CD4-positive, alpha-beta memory T cell (primary cell): ENCODE results near the gene FAM169A. TPM values are rescaled to one million over a fixed set of nuclear protein-coding genes. Genes with fewer than 3 reads are reported as not detected.
"Not testable (repeated sequence)": the region's sequence is repeated elsewhere in the genome, so short reads cannot be mapped to it uniquely, and the experiment has no call there.

Source experiments
- CTCF ChIA-PET: fragments of 350-600 bp; sonication (Branson Sonifier 250); formaldehyde crosslinking; loops from one replicate; lab custom pipeline; 2021; ENCODE audit warnings: inconsistent platforms; ENCODE audit not compliant: partially characterized antibody; lab: Charles Lee
- POLR2A ChIA-PET: fragments of 350-600 bp; sonication (Branson Sonifier 250); formaldehyde crosslinking; loops from one replicate; lab custom pipeline; 2021; ENCODE audit not compliant: partially characterized antibody; lab: Charles Lee
- DNase-seq, 5 donors: peaks; one replicate each; pipeline versions ENCODE4 v3.0.0 to v3.0.0-alpha.2; 2020 to 2022; ENCODE audit warnings: mixed read lengths in 1 of 5
- H3K27ac ChIP-seq: one replicate; pipeline ENCODE4 v1.7.0; 2013; ENCODE audit warnings: low read depth, low read length
- H3K27me3 ChIP-seq: 2 replicates; pipeline ENCODE4 v1.7.0; 2013; ENCODE audit warnings: mild to moderate bottlenecking, low read length, moderate library complexity; ENCODE audit not compliant: insufficient read depth
- H3K36me3 ChIP-seq: 2 replicates; pipeline ENCODE4 v1.7.0; 2013; ENCODE audit warnings: mild to moderate bottlenecking, low read length, moderate library complexity; ENCODE audit not compliant: insufficient read depth
- H3K4me1 ChIP-seq: 2 replicates; pipeline ENCODE4 v1.7.0; 2013; ENCODE audit warnings: mild to moderate bottlenecking, low read length, moderate library complexity; ENCODE audit not compliant: insufficient read depth
- H3K4me3 ChIP-seq, 2 donors: one replicate each; pipeline ENCODE4 v1.7.0; 2013; ENCODE audit warnings: low read length in 2 of 2, mild to moderate bottlenecking in 1 of 2
- H3K9me3 ChIP-seq, 2 donors: one replicate each; pipeline ENCODE4 v1.7.0; 2013; ENCODE audit warnings: low read length in 2 of 2, control low read depth in 1 of 2; ENCODE audit not compliant: control insufficient read depth in 1 of 2
- H3K27ac Mint-ChIP-seq, 7 donors: one replicate each; pipeline ENCODE4 v1.8.0; 2020 to 2021; ENCODE audit warnings: mixed read lengths in 7 of 7, mild to moderate bottlenecking in 6 of 7, inconsistent platforms in 3 of 7, moderate library complexity in 3 of 7
- H3K27me3 Mint-ChIP-seq, 2 donors: one replicate each; pipeline ENCODE4 v1.8.0; 2020 to 2021; ENCODE audit warnings: mixed read lengths in 2 of 2
- H3K36me3 Mint-ChIP-seq, 2 donors: one replicate each; pipeline ENCODE4 v1.8.0; 2020 to 2021; ENCODE audit warnings: mixed read lengths in 2 of 2, inconsistent platforms in 1 of 2, mild to moderate bottlenecking in 1 of 2
- H3K4me1 Mint-ChIP-seq, 4 donors: one replicate each; pipeline ENCODE4 v1.8.0; 2020 to 2021; ENCODE audit warnings: mixed read lengths in 4 of 4, mild to moderate bottlenecking in 1 of 4
- H3K4me3 Mint-ChIP-seq, 8 donors: one replicate each; pipeline ENCODE4 v1.8.0; 2020 to 2021; ENCODE audit warnings: mixed read lengths in 8 of 8, mild to moderate bottlenecking in 7 of 8, moderate library complexity in 6 of 8, inconsistent platforms in 3 of 8
- H3K9me3 Mint-ChIP-seq, 8 donors: one replicate each; pipeline ENCODE4 v1.8.0; 2020 to 2021; ENCODE audit warnings: mixed read lengths in 8 of 8, mild to moderate bottlenecking in 5 of 8, inconsistent platforms in 3 of 8, moderate library complexity in 1 of 8
- intact Hi-C: fragments of 100-400 bp; cut with micrococcal nuclease; formaldehyde crosslinking; loops from one replicate; pipeline ENCODE4 v1.15.1; 2023
- polyA plus RNA-seq, 2 donors: library from polyadenylated mRNA; unstranded; fragments of 300-500 nt; fragmentation: Illumina TruSeq; gene quantifications; one replicate each; pipeline ENCODE4 v1.2.3, GENCODE V29; 2021
- total RNA-seq, 2 experiments: library from RNA; stranded (reverse); gene quantifications; one replicate each; pipeline ENCODE4 v1.2.3, GENCODE V29; 2021

FAM169A gene
- total and polyA plus RNA-seq, 4 experiments from 2014 or later, result 2.5 to 17.1 (median 12.8) TPM

GRCh38 chr5:74885170-74885569 is 19.0 kb upstream of the FAM169A start:
- no peak overlapping the region for H3K27ac Mint-ChIP-seq
- peaks cover 0 to 2% (median 0%) of the 10 kb centered on the region in 8 donors for H3K9me3 Mint-ChIP-seq

GRCh38 chr5:74882379-74883134 is 16.4 kb upstream of the FAM169A start:
- H3K27me3 ChIP-seq, H3K36me3 Mint-ChIP-seq, H3K27me3 Mint-ChIP-seq, POLR2A ChIA-PET, H3K9me3 ChIP-seq, H3K4me1 Mint-ChIP-seq, H3K36me3 ChIP-seq, intact Hi-C loops, H3K4me3 ChIP-seq, H3K4me3 Mint-ChIP-seq, H3K27ac ChIP-seq, H3K9me3 Mint-ChIP-seq, H3K4me1 ChIP-seq, DNase-seq, CTCF ChIA-PET: not testable (repeated sequence)
- H3K27ac Mint-ChIP-seq, result peak overlapping the region in 1 of 7 donors; percentile 38

More at GRCh38 chr5:74885170-74885569, 19.0 kb upstream of the FAM169A start:
- H3K27me3 ChIP-seq, result no peaks in the 10 kb centered on the region
- POLR2A ChIA-PET, result no interaction called here
- H3K4me1 ChIP-seq, result no peaks in the 10 kb centered on the region
- H3K27me3 Mint-ChIP-seq, result peaks cover 0 to 4% of the 10 kb centered on the region in 2 donors
- H3K4me1 Mint-ChIP-seq, result no peaks in the 10 kb centered on the region
- no peak overlapping the region for H3K27ac ChIP-seq
- no peak overlapping the region for H3K4me3 Mint-ChIP-seq
- CTCF ChIA-PET, result no interaction called here
- DNase-seq, result no peak
- H3K36me3 Mint-ChIP-seq, result no peaks in the 10 kb centered on the region
- H3K36me3 ChIP-seq, result no peaks in the 10 kb centered on the region
- H3K4me3 ChIP-seq, result no peak overlapping the region
- intact Hi-C loops, result no loop called here
- H3K9me3 ChIP-seq, result no peaks in the 10 kb centered on the region

- Histone ChIP-seq H3K36me3 (no peaks in the 10 kb centered on the region), H3K27ac (no peak overlapping the region), H3K4me3 (no peak overlapping the region), H3K4me1 (no peaks in the 10 kb centered on the region), H3K9me3 (no peaks in the 10 kb centered on the region), H3K27me3 (no peaks in the 10 kb centered on the region)
- POLR2A ChIA-PET, result no interaction called here
- H3K27ac Mint-ChIP-seq, result no peak overlapping the region
- no peak overlapping the region for H3K4me3 Mint-ChIP-seq
- CTCF ChIA-PET, result no interaction called here
- intact Hi-C loops, result no loop called here
- H3K36me3 Mint-ChIP-seq, result no peaks in the 10 kb centered on the region
- no peaks in the 10 kb centered on the region for H3K4me1 Mint-ChIP-seq
- DNase-seq, result no peak
- peaks cover 0 to 1% of the 10 kb centered on the region in 2 donors for H3K27me3 Mint-ChIP-seq
- H3K9me3 Mint-ChIP-seq, result peaks cover 0 to 6% (median 0%) of the 10 kb centered on the region in 8 donors
Measured at GRCh38 chr5:74877624-74878304, 11.6 kb upstream of the FAM169A start.

- CTCF ChIA-PET, result no interaction called here
- POLR2A ChIA-PET, result no interaction called here
- no peak overlapping the region for H3K27ac Mint-ChIP-seq
Measured at GRCh38 chr5:74875994-74876791, 10.0 kb upstream of the FAM169A start.

GRCh38 chr5:74873525-74874249 is 7.5 kb upstream of the FAM169A start:
- POLR2A ChIA-PET, result no interaction called here
- no peak for DNase-seq

More at GRCh38 chr5:74875994-74876791, 10.0 kb upstream of the FAM169A start:
- DNase-seq, result peak in 1 of 5 donors; percentile 29
- no peaks in the 10 kb centered on the region for H3K36me3 Mint-ChIP-seq
- no peaks in the 10 kb centered on the region for H3K9me3 ChIP-seq
- no peaks in the 10 kb centered on the region for H3K4me1 ChIP-seq
- no peaks in the 10 kb centered on the region for H3K4me1 Mint-ChIP-seq
- no peak overlapping the region for H3K4me3 ChIP-seq
- peaks cover 0 to 6% (median 0%) of the 10 kb centered on the region in 8 donors for H3K9me3 Mint-ChIP-seq
- H3K36me3 ChIP-seq, result no peaks in the 10 kb centered on the region
- H3K4me3 Mint-ChIP-seq, result no peak overlapping the region
- H3K27me3 ChIP-seq, result no peaks in the 10 kb centered on the region
- H3K27me3 Mint-ChIP-seq, result peaks cover 0 to 1% of the 10 kb centered on the region in 2 donors
- intact Hi-C loops, result no loop called here
- H3K27ac ChIP-seq, result no peak overlapping the region

GRCh38 chr5:74870299-74871067 is 4.3 kb upstream of the FAM169A start:
- CTCF ChIA-PET, result no interaction called here
- intact Hi-C loops, result no loop called here
- no peak for DNase-seq
- Histone ChIP-seq H3K9me3 (no peaks in the 10 kb centered on the region), H3K27me3 (no peaks in the 10 kb centered on the region), H3K36me3 (no peaks in the 10 kb centered on the region), H3K27ac (no peak overlapping the region), H3K4me1 (peaks cover 5% of the 10 kb centered on the region), H3K4me3 (no peak overlapping the region)
- Mint-ChIP-seq H3K27ac (no peak overlapping the region), H3K36me3 (peaks cover 0 to under 1% of the 10 kb centered on the region in 2 donors), H3K4me1 (peaks cover 2 to 9% (median 4%) of the 10 kb centered on the region in 4 donors), H3K4me3 (no peak overlapping the region), H3K9me3 (peaks cover 0 to 6% (median 0%) of the 10 kb centered on the region in 8 donors), H3K27me3 (peaks cover 1 to 4% of the 10 kb centered on the region in 2 donors)
- POLR2A ChIA-PET, result no interaction called here

More at GRCh38 chr5:74873525-74874249, 7.5 kb upstream of the FAM169A start:
- Mint-ChIP-seq H3K4me3 (no peak overlapping the region), H3K4me1 (no peaks in the 10 kb centered on the region), H3K27ac (no peak overlapping the region), H3K9me3 (peaks cover 0 to 6% (median 0%) of the 10 kb centered on the region in 8 donors), H3K27me3 (peaks cover 1 to 4% of the 10 kb centered on the region in 2 donors), H3K36me3 (no peaks in the 10 kb centered on the region)
- H3K4me3 ChIP-seq, result no peak overlapping the region
- no peaks in the 10 kb centered on the region for H3K4me1 ChIP-seq
- no peaks in the 10 kb centered on the region for H3K9me3 ChIP-seq
- H3K36me3 ChIP-seq, result no peaks in the 10 kb centered on the region
- intact Hi-C loops, result no loop called here
- H3K27ac ChIP-seq, result no peak overlapping the region
- no peaks in the 10 kb centered on the region for H3K27me3 ChIP-seq
- CTCF ChIA-PET, result no interaction called here
